ENCODE measurements around the gene CCDC182. TPM values are rescaled to one million over a fixed set of nuclear protein-coding genes. Genes with fewer than 3 reads are reported as not detected.

CCDC182 gene
- total and polyA plus RNA-seq, 2 of the 13 experiments (the other 11 are each of a cell fraction or from before 2014, with no cell fraction given) = not detected

DNA sequence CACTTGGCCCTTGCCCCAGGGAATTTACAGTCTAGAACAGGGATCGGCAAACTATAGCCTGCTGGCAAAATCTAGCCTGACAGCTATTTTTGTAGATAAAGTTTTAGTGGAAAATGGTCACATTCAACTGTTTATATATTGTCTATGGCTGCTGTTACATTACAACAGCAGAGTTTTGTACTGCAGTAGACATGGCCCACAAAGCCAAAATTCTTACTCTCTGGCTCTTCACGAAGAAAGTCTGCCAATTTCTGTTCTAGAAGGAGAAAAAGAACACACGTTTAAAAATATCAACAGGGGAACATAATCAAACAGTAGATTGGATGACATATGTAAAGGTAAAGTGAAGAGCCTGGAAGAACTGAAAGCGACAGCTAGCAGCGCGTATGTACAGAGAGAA, 33.2 kb upstream of the CCDC182 start:
- H3K4me1 ChIP-seq (ENCODE audit: insufficient read depth, low read length) = peaks cover 24% of the 10 kb centered on the region
- DNase-seq (ENCODE audit: low spot score) (no peak), ATAC-seq (no peak), FAIRE-seq (no peak)
- 49% methylated on average over 6 of the region's 6 CpGs for WGBS (ENCODE audit: low lambda C conversion rate)
- H4K20me1 ChIP-seq (ENCODE audit: insufficient read depth, low read length) = no peaks in the 10 kb centered on the region
- peaks cover 7 to 60% of the 10 kb centered on the region in 2 experiments for H3K27me3 ChIP-seq (ENCODE audit: control insufficient read depth in 1 of 2, insufficient read depth in 2 of 2, low read length in 2 of 2)
- CTCF ChIA-PET (ENCODE audit: low intra/inter-chr PET ratio, low total read pairs) = no interaction called here
- no peak overlapping the region for H3K9ac ChIP-seq (ENCODE audit: insufficient read depth, low read depth, low read length)
- intact Hi-C loops (cut with micrococcal nuclease; ENCODE audit: unreplicated experiment) = no loop called here
- H3K4me3 ChIP-seq (replicated peaks in 1 of 3; ENCODE audit: insufficient read depth in 1 of 3, low read depth in 2 of 3, low read length in 3 of 3) = no peak overlapping the region
- no peak overlapping the region for H2AFZ ChIP-seq (ENCODE audit: low read length)
- no peaks in the 10 kb centered on the region for H3K36me3 ChIP-seq (replicated peaks in 1 of 2; ENCODE audit: control insufficient read depth in 1 of 2, insufficient read depth in 2 of 2, low read length in 2 of 2)
- no peaks in the 10 kb centered on the region for H3K9me3 ChIP-seq (ENCODE audit: low read length)
- H3K27ac ChIP-seq (ENCODE audit: extremely low read length, insufficient read depth, low read length) = no peak overlapping the region
- POLR2A ChIA-PET = no interaction called here
- no peak overlapping the region for H3K4me2 ChIP-seq (ENCODE audit: low read depth, low read length)
- BruUV-seq (replicated peaks) = no TSS peak
- in situ Hi-C loops (cut with HindIII; ENCODE audit: extremely low pct_ligation_motif_present, low pct_unique_long_range_greater_than_20kb) = no loop called here
- no peaks in the 10 kb centered on the region for H3K79me2 ChIP-seq (ENCODE audit: insufficient read depth, low read length)
- TF ChIP-seq ZNF512B (CRISPR knock-in tag; IDR thresholded peaks at IDR 0.05; ENCODE audit: borderline replicate concordance) (no peak), FOXM1 (CRISPR knock-in tag; IDR thresholded peaks at IDR 0.05) (no peak), MEF2D (CRISPR knock-in tag; IDR thresholded peaks at IDR 0.05) (no peak), RERE (CRISPR knock-in tag; IDR thresholded peaks at IDR 0.05; ENCODE audit: low read depth) (no peak), ATAD3A (CRISPR knock-in tag; IDR thresholded peaks at IDR 0.05) (no peak), ELF1 (CRISPR knock-in tag; IDR thresholded peaks at IDR 0.05) (no peak), ZBTB1 (CRISPR knock-in tag; IDR thresholded peaks at IDR 0.05; ENCODE audit: borderline replicate concordance) (no peak), SMAD9 (CRISPR knock-in tag; IDR thresholded peaks at IDR 0.05) (no peak), RFX5 (IDR thresholded peaks at IDR 0.05; ENCODE audit: low read depth, low read length) (no peak)
- TF ChIP-seq, protein P1, sequence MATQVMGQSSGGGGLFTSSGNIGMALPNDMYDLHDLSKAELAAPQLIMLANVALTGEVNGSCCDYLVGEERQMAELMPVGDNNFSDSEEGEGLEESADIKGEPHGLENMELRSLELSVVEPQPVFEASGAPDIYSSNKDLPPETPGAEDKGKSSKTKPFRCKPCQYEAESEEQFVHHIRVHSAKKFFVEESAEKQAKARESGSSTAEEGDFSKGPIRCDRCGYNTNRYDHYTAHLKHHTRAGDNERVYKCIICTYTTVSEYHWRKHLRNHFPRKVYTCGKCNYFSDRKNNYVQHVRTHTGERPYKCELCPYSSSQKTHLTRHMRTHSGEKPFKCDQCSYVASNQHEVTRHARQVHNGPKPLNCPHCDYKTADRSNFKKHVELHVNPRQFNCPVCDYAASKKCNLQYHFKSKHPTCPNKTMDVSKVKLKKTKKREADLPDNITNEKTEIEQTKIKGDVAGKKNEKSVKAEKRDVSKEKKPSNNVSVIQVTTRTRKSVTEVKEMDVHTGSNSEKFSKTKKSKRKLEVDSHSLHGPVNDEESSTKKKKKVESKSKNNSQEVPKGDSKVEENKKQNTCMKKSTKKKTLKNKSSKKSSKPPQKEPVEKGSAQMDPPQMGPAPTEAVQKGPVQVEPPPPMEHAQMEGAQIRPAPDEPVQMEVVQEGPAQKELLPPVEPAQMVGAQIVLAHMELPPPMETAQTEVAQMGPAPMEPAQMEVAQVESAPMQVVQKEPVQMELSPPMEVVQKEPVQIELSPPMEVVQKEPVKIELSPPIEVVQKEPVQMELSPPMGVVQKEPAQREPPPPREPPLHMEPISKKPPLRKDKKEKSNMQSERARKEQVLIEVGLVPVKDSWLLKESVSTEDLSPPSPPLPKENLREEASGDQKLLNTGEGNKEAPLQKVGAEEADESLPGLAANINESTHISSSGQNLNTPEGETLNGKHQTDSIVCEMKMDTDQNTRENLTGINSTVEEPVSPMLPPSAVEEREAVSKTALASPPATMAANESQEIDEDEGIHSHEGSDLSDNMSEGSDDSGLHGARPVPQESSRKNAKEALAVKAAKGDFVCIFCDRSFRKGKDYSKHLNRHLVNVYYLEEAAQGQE (IDR thresholded peaks at IDR 0.05; ENCODE audit: borderline replicate concordance in 1 of 2, low read depth in 1 of 2, low read length in 2 of 2) = no peak
- TF ChIP-seq, protein P2, sequence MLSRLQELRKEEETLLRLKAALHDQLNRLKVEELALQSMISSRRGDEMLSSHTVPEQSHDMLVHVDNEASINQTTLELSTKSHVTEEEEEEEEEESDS (CRISPR knock-in tag; IDR thresholded peaks at IDR 0.05; ENCODE audit: borderline replicate concordance) = no peak

All from HepG2 (cell line).